GM21723 (cell line): ENCODE data around the gene THBS1.

Experiments used
- ATAC-seq: cut with Tn5 transposase; IDR thresholded peaks from one replicate; pipeline ENCODE4 v1.9.1; 2021; ENCODE audit warnings: mild to moderate bottlenecking, moderate library complexity; ENCODE audit not compliant: unreplicated experiment

The THBS1 gene

GRCh38 chr15:39580485-39581241 is at the start of gene THBS1:
THBS1 (plus strand) TSS chr15:39581079; CDS start chr15:39581858, 779 bp downstream.
- ATAC-seq = peak; percentile 20

- ATAC-seq = no peak
Observed at GRCh38 chr15:39534996-39535395, 45.9 kb upstream of the THBS1 start.

- no peak for ATAC-seq
Observed at GRCh38 chr15:39535466-39535865, 45.4 kb upstream of the THBS1 start.

GRCh38 chr15:39538936-39539335 is 41.9 kb upstream of the THBS1 start:
- ATAC-seq = no peak

- ATAC-seq = no peak
Observed at GRCh38 chr15:39539466-39539865, 41.4 kb upstream of the THBS1 start.

- no peak for ATAC-seq
Observed at GRCh38 chr15:39539973-39540558, 40.8 kb upstream of the THBS1 start.

GRCh38 chr15:39542385-39543065 is 38.4 kb upstream of the THBS1 start:
- ATAC-seq = no peak

- ATAC-seq = no peak
Observed at GRCh38 chr15:39543651-39544050, 37.2 kb upstream of the THBS1 start.

- ATAC-seq = no peak
Observed at GRCh38 chr15:39546842-39547241, 34.0 kb upstream of the THBS1 start.

GRCh38 chr15:39548561-39548960 is 32.3 kb upstream of the THBS1 start:
- ATAC-seq = no peak

GRCh38 chr15:39549912-39550311 is 31.0 kb upstream of the THBS1 start:
- ATAC-seq = no peak

GRCh38 chr15:39551476-39551875 is 29.4 kb upstream of the THBS1 start:
- no peak for ATAC-seq

GRCh38 chr15:39552556-39552955 is 28.3 kb upstream of the THBS1 start:
- ATAC-seq = no peak

GRCh38 chr15:39553947-39554693 is 26.8 kb upstream of the THBS1 start:
- ATAC-seq = no peak

GRCh38 chr15:39554746-39555387 is 26.0 kb upstream of the THBS1 start:
- no peak for ATAC-seq

GRCh38 chr15:39555885-39556284 is 25.0 kb upstream of the THBS1 start:
- no peak for ATAC-seq

- ATAC-seq = no peak
Observed at GRCh38 chr15:39556461-39556860, 24.4 kb upstream of the THBS1 start.

- no peak for ATAC-seq
Observed at GRCh38 chr15:39558421-39558820, 22.5 kb upstream of the THBS1 start.

GRCh38 chr15:39564972-39565665 is 15.8 kb upstream of the THBS1 start:
- ATAC-seq = no peak

- no peak for ATAC-seq
Observed at GRCh38 chr15:39565851-39566250, 15.0 kb upstream of the THBS1 start.
